Islet of Langerhans (tissue), 1 donor: ENCODE measurements around the gene PTPRR.

ENCODE experiments used
- FAIRE-seq: peaks from one replicate; lab custom pipeline; 2011; peaks lifted over from hg19 to GRCh38; lab: Jason Lieb, UNC

PTPRR gene

GRCh38 chr12:70644861-70645260, 275.7 kb downstream of the PTPRR start:
- FAIRE-seq = no peak

GRCh38 chr12:70643939-70644338, 276.6 kb downstream of the PTPRR start:
- FAIRE-seq = no peak

- no peak for FAIRE-seq
Measured at GRCh38 chr12:70641691-70642090, 278.8 kb downstream of the PTPRR start.

- FAIRE-seq = no peak
Measured at GRCh38 chr12:70640901-70641300, 279.6 kb downstream of the PTPRR start.

GRCh38 chr12:70639535-70639934, 281.0 kb downstream of the PTPRR start:
- FAIRE-seq = no peak

GRCh38 chr12:70638639-70639360, 281.7 kb downstream of the PTPRR start:
- FAIRE-seq = no peak

GRCh38 chr12:70637303-70638085, 283.0 kb downstream of the PTPRR start, which contains the start of gene PTPRB:
PTPRB (minus strand) TSS chr12:70637429; CDS start chr12:70637395, 34 bp downstream.
- no peak for FAIRE-seq

- FAIRE-seq = no peak
Measured at GRCh38 chr12:70635755-70636154, 284.8 kb downstream of the PTPRR start.

GRCh38 chr12:70628701-70629480, 291.6 kb downstream of the PTPRR start:
- FAIRE-seq = no peak

- no peak for FAIRE-seq
Measured at GRCh38 chr12:70627677-70628076, 292.9 kb downstream of the PTPRR start.

GRCh38 chr12:70626180-70626579, 294.4 kb downstream of the PTPRR start:
- FAIRE-seq = no peak

GRCh38 chr12:70619471-70620152, 300.9 kb downstream of the PTPRR start:
- FAIRE-seq = no peak

- no peak for FAIRE-seq
Measured at GRCh38 chr12:70618371-70618770, 302.2 kb downstream of the PTPRR start.

GRCh38 chr12:70617450-70617849, 303.1 kb downstream of the PTPRR start:
- FAIRE-seq = no peak

GRCh38 chr12:70615174-70615866, 305.2 kb downstream of the PTPRR start:
- FAIRE-seq = no peak

- FAIRE-seq = no peak
Measured at GRCh38 chr12:70609739-70610491, 310.6 kb downstream of the PTPRR start.

GRCh38 chr12:70609203-70609602, 311.3 kb downstream of the PTPRR start:
- FAIRE-seq = no peak

GRCh38 chr12:70608184-70608583, 312.4 kb downstream of the PTPRR start:
- no peak for FAIRE-seq

- FAIRE-seq = no peak
Measured at GRCh38 chr12:70607107-70607506, 313.4 kb downstream of the PTPRR start.

GRCh38 chr12:70605976-70606375, 314.6 kb downstream of the PTPRR start:
- FAIRE-seq = no peak

- FAIRE-seq = no peak
Measured at GRCh38 chr12:70604662-70605061, 315.9 kb downstream of the PTPRR start.
